NCI-H774 (cell line): ENCODE results near the gene PHACTR3.

Source experiments
- DNase-seq: peaks from one replicate; lab custom pipeline; 2025; lab: John Stamatoyannopoulos, UW

Gene PHACTR3

DNA sequence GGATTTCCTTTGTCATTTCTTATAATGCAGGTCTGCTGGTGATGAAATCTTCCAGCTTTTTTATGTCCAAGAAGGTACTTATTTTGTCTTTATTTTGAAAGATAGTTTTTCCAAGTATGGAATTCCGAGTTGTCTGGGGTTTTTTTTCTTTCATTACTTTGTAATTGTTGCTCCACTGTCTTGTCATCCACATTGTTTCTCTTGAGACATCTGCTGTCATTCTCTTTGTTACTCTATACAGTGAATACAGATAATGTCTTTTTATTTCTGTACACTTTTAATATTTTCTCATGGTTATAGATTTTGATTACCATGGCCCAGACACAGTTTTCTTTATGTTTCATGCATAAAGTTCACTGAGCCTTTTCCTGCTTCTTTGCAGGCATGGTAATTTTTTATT lies 196.0 kb downstream of the PHACTR3 start:
- DNase-seq, result no peak

- DNase-seq, result no peak
Observed at GRCh38 chr20:59802018-59802417, 197.7 kb downstream of the PHACTR3 start.

DNA sequence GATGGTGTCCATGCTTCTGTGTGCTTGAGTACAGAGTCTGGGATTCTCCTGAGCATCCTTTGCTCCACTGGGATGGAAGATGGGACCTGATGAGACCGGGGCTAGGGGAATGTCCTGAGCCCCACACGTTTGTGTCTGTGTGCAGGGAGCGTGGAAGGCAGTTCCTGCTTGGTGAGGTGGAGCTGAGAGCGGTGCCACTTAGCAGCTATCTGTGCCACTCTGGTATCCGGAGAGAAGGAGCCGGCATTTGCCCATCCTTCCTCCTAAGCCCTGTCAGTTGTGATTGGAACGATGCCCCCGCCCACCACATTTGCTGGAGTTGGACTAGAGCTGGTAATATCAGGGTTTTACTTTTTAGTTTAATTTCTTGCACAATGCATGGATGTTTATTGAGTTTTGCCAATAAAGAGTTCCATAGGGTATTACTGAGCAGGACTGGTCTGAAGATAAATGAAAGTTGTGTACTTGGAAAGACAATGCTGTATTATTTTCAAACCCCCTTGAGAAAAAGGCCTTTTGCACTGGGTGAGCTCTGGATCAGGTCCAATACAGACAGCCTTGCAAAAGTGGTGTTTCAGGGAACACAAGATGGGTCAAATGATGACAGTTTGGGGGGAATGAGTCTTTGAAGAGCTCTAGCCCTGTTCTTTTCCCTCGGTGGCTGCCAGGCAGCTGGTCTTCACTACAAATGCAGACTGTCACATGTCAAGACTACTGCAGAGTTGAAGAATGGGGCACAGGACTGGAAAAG lies 198.3 kb downstream of the PHACTR3 start:
- no peak for DNase-seq

GRCh38 chr20:59804347-59804746 lies 200.0 kb downstream of the PHACTR3 start:
- no peak for DNase-seq

DNA sequence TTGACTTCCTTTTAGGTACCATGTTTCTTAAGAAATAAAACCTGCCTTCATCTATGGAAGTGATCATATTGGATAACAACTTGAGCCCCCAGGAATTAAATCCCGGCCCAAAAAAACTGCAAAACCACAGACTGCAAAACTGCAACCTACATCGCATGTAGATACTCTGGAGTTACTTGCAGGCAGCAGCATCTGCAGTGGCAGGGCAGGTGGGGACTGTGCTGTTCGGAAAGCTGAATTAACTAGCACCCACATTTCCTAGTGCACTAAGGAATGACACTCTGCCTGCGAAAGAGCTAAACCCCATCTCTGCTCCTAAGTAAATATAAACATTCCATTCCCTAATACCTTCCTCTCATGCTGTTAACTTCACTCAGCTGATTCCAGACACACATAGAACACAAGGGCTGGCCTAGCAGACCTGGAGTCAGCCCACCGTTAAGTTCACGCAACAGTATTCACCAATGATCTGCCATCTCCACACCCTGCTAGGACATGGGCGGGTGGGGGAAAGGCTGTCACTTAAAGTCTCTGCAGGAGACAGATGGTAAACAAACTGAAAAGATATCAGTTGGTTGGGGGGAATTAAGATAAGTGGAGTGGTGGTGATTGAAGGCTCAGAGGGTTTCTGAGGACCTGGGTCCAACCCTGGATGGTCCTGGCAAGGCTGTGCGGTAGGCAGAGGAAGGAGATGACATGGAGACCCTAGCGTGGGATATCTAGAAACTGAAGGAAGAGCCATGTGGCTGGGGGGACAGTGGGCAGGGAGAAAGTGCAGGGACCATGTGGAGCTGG lies 200.7 kb downstream of the PHACTR3 start:
- DNase-seq, result no peak

- DNase-seq, result no peak
Observed at GRCh38 chr20:59805786-59806577, 201.6 kb downstream of the PHACTR3 start.

DNA sequence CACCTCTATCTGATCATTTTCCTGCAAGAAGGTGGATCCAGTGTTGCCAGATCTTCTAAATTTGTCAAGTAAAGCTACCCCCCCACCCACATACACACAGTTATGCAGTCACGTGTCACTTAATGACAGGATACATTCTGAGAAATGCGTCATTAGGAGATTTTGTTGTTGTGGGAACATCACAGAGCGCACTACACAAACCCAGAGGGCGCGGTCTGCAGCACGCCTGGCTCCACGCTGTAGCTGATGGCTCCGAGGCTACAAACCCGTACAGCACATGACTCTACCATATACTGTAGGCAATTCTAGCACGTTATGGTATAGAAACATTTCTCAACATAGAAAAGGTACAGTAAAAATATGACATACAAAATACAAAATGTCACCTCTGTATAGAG lies 202.2 kb downstream of the PHACTR3 start:
- no peak for DNase-seq

DNA sequence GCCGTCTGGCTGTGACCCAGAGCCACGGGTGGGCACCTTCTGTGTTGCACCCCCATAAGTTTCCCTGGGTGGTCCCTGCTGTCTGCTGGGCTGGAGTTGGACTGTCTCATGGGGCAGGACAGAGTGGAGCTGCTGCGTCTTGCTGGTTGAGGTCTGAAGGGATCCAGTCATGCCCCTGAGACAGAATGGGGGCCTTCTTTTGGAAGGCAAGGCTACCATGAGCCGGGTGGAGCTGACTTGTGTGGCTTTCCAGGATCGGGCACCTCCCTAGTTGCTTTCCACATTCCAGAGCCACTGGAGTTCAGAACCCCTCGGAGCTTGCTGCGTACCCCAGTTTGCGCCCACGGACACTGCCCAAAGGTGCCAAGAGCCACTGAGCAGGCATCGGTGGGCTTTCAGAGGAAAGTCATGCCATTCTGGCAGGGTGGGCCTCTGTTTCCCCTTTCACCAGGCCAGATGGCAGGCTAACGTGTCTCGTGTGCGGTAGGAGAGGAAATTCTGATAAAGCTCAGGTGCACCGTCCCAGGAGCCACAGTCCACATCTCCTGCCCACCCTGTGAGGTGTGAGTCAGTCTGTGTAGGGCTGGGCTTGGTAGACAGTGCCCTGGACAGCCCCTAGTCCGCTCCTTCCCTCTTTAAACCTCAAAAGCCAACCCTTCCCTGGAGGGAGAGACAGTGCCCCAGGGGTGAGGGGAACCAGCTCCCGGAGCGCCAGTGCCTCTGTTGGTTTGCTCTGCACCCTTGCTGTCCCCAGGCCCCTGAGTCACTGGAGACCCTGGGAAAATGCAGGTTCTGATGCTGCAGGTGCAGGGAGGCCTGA lies 203.8 kb downstream of the PHACTR3 start:
- DNase-seq, result no peak

GRCh38 chr20:59808729-59809381 lies 204.5 kb downstream of the PHACTR3 start:
- no peak for DNase-seq

GRCh38 chr20:59809630-59810448 lies 205.5 kb downstream of the PHACTR3 start:
- no peak for DNase-seq

GRCh38 chr20:59810449-59811187 lies 206.3 kb downstream of the PHACTR3 start:
- DNase-seq, result no peak

DNA sequence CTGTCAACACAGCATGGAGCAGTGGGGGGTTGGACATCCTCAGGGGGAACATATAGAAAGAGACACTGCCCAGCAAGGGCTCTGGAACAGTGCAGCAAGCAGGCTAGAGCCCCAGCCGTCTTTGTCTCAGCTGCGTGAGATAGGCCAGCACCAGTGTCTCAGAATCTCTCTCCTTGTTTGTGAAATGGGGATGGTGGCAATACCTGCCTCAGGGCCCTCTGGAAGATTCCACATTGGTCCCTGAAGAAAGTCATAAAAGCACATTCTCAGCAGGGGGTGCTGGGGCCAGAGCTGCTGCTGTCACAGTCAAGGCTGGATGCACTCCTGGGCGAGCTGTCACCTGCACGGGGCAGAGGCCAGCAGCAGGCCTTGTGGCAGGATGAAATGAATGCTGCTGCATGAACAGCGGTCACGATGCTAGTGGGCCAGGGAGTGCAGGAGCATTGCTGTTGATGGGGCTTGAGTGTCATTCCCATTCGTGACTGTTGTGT lies 207.4 kb downstream of the PHACTR3 start:
- DNase-seq, result no peak

- DNase-seq, result no peak
Observed at GRCh38 chr20:59812286-59813125, 208.2 kb downstream of the PHACTR3 start.

GRCh38 chr20:59813126-59813947 lies 209.0 kb downstream of the PHACTR3 start:
- no peak for DNase-seq

GRCh38 chr20:59813948-59814839 lies 209.9 kb downstream of the PHACTR3 start:
- no peak for DNase-seq

- DNase-seq, result no peak
Observed at GRCh38 chr20:59814840-59815340, 210.6 kb downstream of the PHACTR3 start.
